ENCODE data around the gene PITPNC1.

The PITPNC1 gene

DNA sequence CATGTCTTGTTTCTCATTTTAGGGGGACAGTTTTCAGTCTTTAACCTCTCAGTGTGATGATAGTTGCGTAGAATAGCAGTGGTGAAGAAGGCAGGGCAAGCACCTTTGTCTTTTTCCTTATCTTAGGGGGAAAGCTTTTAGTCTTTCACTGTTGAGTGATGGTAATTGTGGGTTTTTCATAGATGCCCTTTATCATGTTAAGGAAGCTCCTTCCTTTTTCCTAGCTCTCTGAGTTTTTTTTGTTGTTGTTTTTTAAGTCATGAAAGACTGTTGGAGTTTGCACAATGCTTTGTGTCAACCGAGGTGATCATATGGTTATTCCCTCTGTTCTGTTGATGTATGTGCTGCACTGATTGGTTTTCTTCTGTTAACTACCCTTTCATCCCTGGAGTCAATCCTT lies 356.4 kb downstream of the PITPNC1 start:
- no peak overlapping the region for H3K4me3 Mint-ChIP-seq
- no peaks in the 10 kb centered on the region for H3K27me3 Mint-ChIP-seq
- H3K9me3 Mint-ChIP-seq, result no peaks in the 10 kb centered on the region
- H3K36me3 Mint-ChIP-seq, result peaks cover 69% of the 10 kb centered on the region
- H3K27ac Mint-ChIP-seq, result peak overlapping the region; percentile 28
- no peak for ATAC-seq
- peaks cover 16% of the 10 kb centered on the region for H3K4me1 Mint-ChIP-seq

DNA sequence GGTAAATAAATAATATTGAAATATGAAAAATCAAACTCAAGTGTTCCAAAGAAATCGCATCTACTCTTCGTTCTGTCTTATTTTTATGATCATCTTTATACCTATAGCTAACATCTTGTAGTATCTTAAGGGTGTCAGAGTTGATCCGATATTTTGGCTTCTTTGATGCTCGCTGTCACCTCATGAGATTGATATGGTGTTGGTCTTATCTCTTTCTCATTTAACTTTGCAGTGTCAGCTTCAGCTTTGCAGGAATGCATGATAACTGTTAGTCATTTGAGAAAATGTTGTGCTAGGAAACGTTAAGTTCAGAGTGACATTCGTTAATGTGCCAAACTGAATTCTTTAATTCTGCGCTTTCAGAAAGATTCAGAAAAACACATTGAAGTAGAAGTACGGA lies 360.1 kb downstream of the PITPNC1 start:
- no peaks in the 10 kb centered on the region for H3K9me3 Mint-ChIP-seq
- H3K4me3 Mint-ChIP-seq, result no peak overlapping the region
- H3K36me3 Mint-ChIP-seq, result peaks cover 43% of the 10 kb centered on the region
- peaks cover 13% of the 10 kb centered on the region for H3K4me1 Mint-ChIP-seq
- ATAC-seq, result no peak
- no peak overlapping the region for H3K27ac Mint-ChIP-seq
- H3K27me3 Mint-ChIP-seq, result no peaks in the 10 kb centered on the region

DNA sequence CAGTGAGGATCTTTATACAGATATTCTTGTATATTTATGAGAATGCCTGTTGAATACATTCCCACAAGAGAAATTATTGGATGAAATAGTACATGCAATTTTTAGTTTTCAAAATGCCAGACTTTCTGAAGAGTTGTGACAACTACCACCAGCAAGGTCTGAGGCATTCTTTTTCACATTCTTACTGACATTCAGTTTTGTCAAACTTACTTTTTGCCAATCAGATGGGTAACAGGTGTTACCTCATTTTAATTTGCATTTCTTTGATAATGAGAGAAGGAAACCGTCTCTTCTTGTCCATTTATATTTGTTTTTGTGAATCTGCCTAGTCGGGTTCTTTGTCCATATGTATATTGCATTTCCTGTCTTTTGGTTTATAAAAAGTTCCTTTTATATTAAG lies 364.9 kb downstream of the PITPNC1 start:
- peaks cover 40% of the 10 kb centered on the region for H3K36me3 Mint-ChIP-seq
- no peaks in the 10 kb centered on the region for H3K4me1 Mint-ChIP-seq
- no peak overlapping the region for H3K27ac Mint-ChIP-seq
- H3K27me3 Mint-ChIP-seq, result no peaks in the 10 kb centered on the region
- ATAC-seq, result no peak
- H3K4me3 Mint-ChIP-seq, result no peak overlapping the region
- no peaks in the 10 kb centered on the region for H3K9me3 Mint-ChIP-seq

Data from stimulated activated memory B cell treated with anti-CD40 and anti-IgM and Interleukin-4, amounts not matched to agents 10 μg/mL and 1 μg/mL and 100 μg/mL, for 72 hours (primary cell).